Activated T-cell treated with anti-CD3 and anti-CD28 coated beads for 1 hour (primary cell): ENCODE measurements around the gene PRMT6.
"Not testable (repeated sequence)": the region's sequence is repeated elsewhere in the genome, so short reads cannot be mapped to it uniquely, and the experiment has no call there.

Experiments
- DNase-seq: peaks from one replicate; pipeline ENCODE4 v3.0.0-alpha.2; 2020; ENCODE audit warnings: low read depth

The PRMT6 gene

GRCh38 chr1:107056426-107057196 is at the start of gene PRMT6:
Gene PRMT6, plus strand, starts transcription at chr1:107056674. Its CDS starts 42 bp downstream, at chr1:107056716.
- DNase-seq, result peak; percentile 73

- DNase-seq, result no peak
Observed at GRCh38 chr1:107009281-107009680, 47.2 kb upstream of the PRMT6 start.

GRCh38 chr1:107010582-107010981 is 45.9 kb upstream of the PRMT6 start:
- no peak for DNase-seq

GRCh38 chr1:107016376-107016978 is 40.0 kb upstream of the PRMT6 start:
- DNase-seq, result no peak

GRCh38 chr1:107018445-107018844 is 38.0 kb upstream of the PRMT6 start:
- DNase-seq, result no peak

- no peak for DNase-seq
Observed at GRCh38 chr1:107019166-107019565, 37.3 kb upstream of the PRMT6 start.

GRCh38 chr1:107038874-107039273 is 17.6 kb upstream of the PRMT6 start:
- DNase-seq, result not testable (repeated sequence)

GRCh38 chr1:107044310-107045220 is 11.9 kb upstream of the PRMT6 start:
- DNase-seq, result not testable (repeated sequence)

GRCh38 chr1:107047602-107048001 is 8.9 kb upstream of the PRMT6 start:
- DNase-seq, result no peak

- no peak for DNase-seq
Observed at GRCh38 chr1:107048241-107048640, 8.2 kb upstream of the PRMT6 start.

GRCh38 chr1:107051266-107051665 is 5.2 kb upstream of the PRMT6 start:
- DNase-seq, result no peak

- not testable (repeated sequence) for DNase-seq
Observed at GRCh38 chr1:107055919-107056425, 502 bp upstream of the PRMT6 start.

- DNase-seq, result peak; percentile 13
Observed at GRCh38 chr1:107057197-107058133, 991 bp downstream of the PRMT6 start.

GRCh38 chr1:107058245-107059032 is 2.0 kb downstream of the PRMT6 start:
- no peak for DNase-seq

- no peak for DNase-seq
Observed at GRCh38 chr1:107061886-107062285, 5.4 kb downstream of the PRMT6 start.

GRCh38 chr1:107073493-107073892 is 17.0 kb downstream of the PRMT6 start:
- no peak for DNase-seq

- no peak for DNase-seq
Observed at GRCh38 chr1:107076841-107077240, 20.4 kb downstream of the PRMT6 start.

- DNase-seq, result no peak
Observed at GRCh38 chr1:107079249-107079648, 22.8 kb downstream of the PRMT6 start.

- no peak for DNase-seq
Observed at GRCh38 chr1:107081102-107081501, 24.6 kb downstream of the PRMT6 start.

- no peak for DNase-seq
Observed at GRCh38 chr1:107091418-107091817, 34.9 kb downstream of the PRMT6 start.
